HCT116 (cell line): ENCODE measurements around the gene SIGLEC14. TPM values are rescaled to one million over a fixed set of nuclear protein-coding genes. Genes with fewer than 3 reads are reported as not detected.

Experiments
- ATAC-seq: fragments of 200-7000 bp; cut with Tn5 transposase; 2 replicates; pipeline ENCODE4 v1.9.1; 2020; ENCODE audit warnings: mild to moderate bottlenecking, moderate library complexity
- BruUV-seq: library from RNA; stranded (reverse); fragments of 400-500 nt; replicated peaks from 2 replicates; lab custom pipeline; 2021; lab: Mats Ljungman, UMichigan
- CTCF ChIA-PET: fragments of 300-600 bp; sonication (Branson Sonifier 250); formaldehyde crosslinking; loops from one replicate; lab custom pipeline; 2021; ENCODE audit warnings: antibody characterized with exemption; lab: Charles Lee
- POLR2A ChIA-PET: fragments of 300-600, 350-600 bp; sonication (Branson Sonifier 250); formaldehyde crosslinking; loops from one replicate; lab custom pipeline; 2021; ENCODE audit warnings: antibody characterized with exemption; lab: Charles Lee
- RAD21 ChIA-PET, 2 experiments: fragments of 300-600 bp; sonication (Branson Sonifier 250); formaldehyde crosslinking; loops; one replicate each; lab custom pipeline; 2023; ENCODE audit warnings: low total read pairs in 2 of 2; ENCODE audit not compliant: uncharacterized antibody in 2 of 2, unreplicated experiment in 2 of 2, low non-redundant PET in 1 of 2; lab: Charles Lee
- DNase-seq: peaks from one replicate; pipeline ENCODE4 v3.0.0-alpha.2; 2010; ENCODE audit warnings: low read depth, low spot score
- H2AFZ ChIP-seq: fragments of 200-600 bp; shearing (Covaris generic), sonication (generic); 2 replicates; pipeline ENCODE4 v1.6.1; 2017; ENCODE audit warnings: low read depth, mixed run types, mixed read lengths, antibody characterized with exemption, low read length; ENCODE audit not compliant: poor library complexity, severe bottlenecking
- H3K27ac ChIP-seq: 2 replicates; pipeline ENCODE4 v1.5.1; 2012; ENCODE audit warnings: low read depth, low read length
- H3K27me3 ChIP-seq: fragments of 200-600 bp; sonication (generic); 2 replicates; pipeline ENCODE4 v1.6.1; 2016; ENCODE audit warnings: mixed run types, low read length, mixed read lengths; ENCODE audit not compliant: insufficient read depth
- H3K36me3 ChIP-seq, 2 experiments: fragments of 200-500 bp in 1 of 2; fragments of 200-600 bp in 1 of 2; sonication (Bioruptor generic) in 1 of 2; sonication (generic) in 1 of 2; 2 replicates each; pipeline versions ENCODE4 v1.5.1 to v1.6.1; 2014 to 2016; ENCODE audit warnings: low read length in 2 of 2, inconsistent platforms in 1 of 2, mixed read lengths in 1 of 2, mixed run types in 1 of 2; ENCODE audit not compliant: insufficient read depth in 2 of 2, control insufficient read depth in 1 of 2
- H3K4me1 ChIP-seq, 2 experiments: fragments of 200-600 bp in 1 of 2; sonication (generic) in 1 of 2; 2 replicates each; pipeline versions ENCODE4 v1.5.1 to v1.6.1; 2012 to 2017; ENCODE audit warnings: low read length in 2 of 2, inconsistent platforms in 1 of 2, mild to moderate bottlenecking in 1 of 2, mixed read lengths in 1 of 2, mixed run types in 1 of 2, moderate library complexity in 1 of 2; ENCODE audit not compliant: insufficient read depth in 2 of 2, control insufficient read depth in 1 of 2
- H3K4me2 ChIP-seq: fragments of 200-600 bp; sonication (generic); 2 replicates; pipeline ENCODE4 v1.6.1; 2017; ENCODE audit warnings: mixed run types, low read length, mixed read lengths
- H3K4me3 ChIP-seq, 2 experiments: fragments of 200-600 bp in 1 of 2; sonication (generic) in 1 of 2; replicated peaks in 1 of 2; 2 replicates each; pipeline ENCODE4 v1.5.1; 2011 to 2016; ENCODE audit warnings: low read length in 2 of 2, control low read depth in 1 of 2, low read depth in 1 of 2, mild to moderate bottlenecking in 1 of 2, mixed read lengths in 1 of 2, mixed run types in 1 of 2
- H3K79me2 ChIP-seq: fragments of 200-600 bp; sonication (generic); 2 replicates; pipeline ENCODE4 v1.6.1; 2017; ENCODE audit warnings: mild to moderate bottlenecking, mixed run types, low read length, moderate library complexity, mixed read lengths; ENCODE audit not compliant: insufficient read depth
- H3K9ac ChIP-seq: fragments of 200-600 bp; sonication (generic); 2 replicates; pipeline ENCODE4 v1.6.1; 2016; ENCODE audit warnings: low read length, mixed read lengths
- H3K9me2 ChIP-seq: fragments of 200-600 bp; sonication (generic), shearing (Covaris generic); 2 replicates; pipeline ENCODE4 v1.6.1; 2017; ENCODE audit warnings: mixed run types, mild to moderate bottlenecking, moderate library complexity; ENCODE audit not compliant: insufficient read depth
- H3K9me3 ChIP-seq, 2 experiments: fragments of 200-500 bp in 1 of 2; fragments of 200-600 bp in 1 of 2; sonication (Bioruptor generic) in 1 of 2; sonication (generic) in 1 of 2; 2 replicates each; pipeline ENCODE4 v1.6.1; 2014 to 2017; ENCODE audit warnings: low read length in 2 of 2, mixed read lengths in 2 of 2, inconsistent platforms in 1 of 2, low read depth in 1 of 2, mild to moderate bottlenecking in 1 of 2, mixed run types in 1 of 2, moderate library complexity in 1 of 2; ENCODE audit not compliant: control insufficient read depth in 1 of 2, insufficient read depth in 1 of 2
- H4K20me1 ChIP-seq: fragments of 200-600 bp; sonication (generic), shearing (Covaris generic); 2 replicates; pipeline ENCODE4 v1.6.1; 2017; ENCODE audit warnings: mixed run types, mild to moderate bottlenecking, moderate library complexity; ENCODE audit not compliant: insufficient read depth
- CBX3 ChIP-seq: IDR thresholded peaks from 2 replicates; pipeline ENCODE4 v1.6.1; 2012; ENCODE audit warnings: low read depth
- ELF1 ChIP-seq: IDR thresholded peaks from 2 replicates; pipeline ENCODE4 v1.6.1; 2012; ENCODE audit warnings: low read depth, borderline replicate concordance
- EZH2phosphoT487 ChIP-seq: fragments of 200-600 bp; IDR thresholded peaks from 2 replicates; pipeline ENCODE4 v1.6.1; 2018; ENCODE audit warnings: antibody characterized with exemption, borderline replicate concordance
- FOSL1 ChIP-seq: IDR thresholded peaks from 2 replicates; pipeline ENCODE4 v1.6.1; 2012; ENCODE audit warnings: low read depth
- MAX ChIP-seq: IDR thresholded peaks from 2 replicates; pipeline ENCODE4 v1.6.1; 2012
- POLR2A ChIP-seq: IDR thresholded peaks from 2 replicates; pipeline ENCODE4 v1.7.0; 2011; ENCODE audit warnings: borderline replicate concordance; ENCODE audit not compliant: insufficient read depth, insufficient read length; ENCODE audit errors: extremely low read depth
- POLR2AphosphoS5 ChIP-seq: IDR thresholded peaks from 2 replicates; pipeline ENCODE4 v1.6.1; 2011; ENCODE audit warnings: mild to moderate bottlenecking, low read depth, low read length, moderate library complexity
- SP1 ChIP-seq: IDR thresholded peaks from 2 replicates; pipeline ENCODE4 v1.6.1; 2012; ENCODE audit warnings: low read depth
- SRF ChIP-seq: IDR thresholded peaks from 2 replicates; pipeline ENCODE4 v1.6.1; 2012; ENCODE audit warnings: low read depth
- TCF7L2 ChIP-seq: IDR thresholded peaks from 2 replicates; pipeline ENCODE4 v1.7.0; 2011; ENCODE audit warnings: borderline replicate concordance, inconsistent platforms; ENCODE audit not compliant: insufficient read depth, insufficient read length; ENCODE audit errors: extremely low read depth
- ZBTB33 ChIP-seq: IDR thresholded peaks from 2 replicates; pipeline ENCODE4 v1.6.1; 2011; ENCODE audit warnings: mild to moderate bottlenecking, low read length, moderate library complexity; ENCODE audit not compliant: insufficient replicate concordance; ENCODE audit errors: extremely low read depth
- ZFX ChIP-seq: fragments of 450-650 bp; IDR thresholded peaks from 2 replicates; pipeline ENCODE4 v1.6.1; 2017
- intact Hi-C: fragments of 100-400 bp; cut with micrococcal nuclease; formaldehyde crosslinking; loops from 2 replicates; pipeline ENCODE4 v1.10.0; 2022
- total RNA-seq: library from RNA; stranded (reverse); gene quantifications from one replicate; pipeline ENCODE4 v1.2.1, GENCODE V29; 2021; ENCODE audit not compliant: unreplicated experiment
- TF ChIP-seq, protein P1 (sequence below): IDR thresholded peaks from 2 replicates; pipeline ENCODE4 v1.6.1; 2012

The SIGLEC14 gene
- total RNA-seq, 1 experiment from 2014 or later: not detected

DNA sequence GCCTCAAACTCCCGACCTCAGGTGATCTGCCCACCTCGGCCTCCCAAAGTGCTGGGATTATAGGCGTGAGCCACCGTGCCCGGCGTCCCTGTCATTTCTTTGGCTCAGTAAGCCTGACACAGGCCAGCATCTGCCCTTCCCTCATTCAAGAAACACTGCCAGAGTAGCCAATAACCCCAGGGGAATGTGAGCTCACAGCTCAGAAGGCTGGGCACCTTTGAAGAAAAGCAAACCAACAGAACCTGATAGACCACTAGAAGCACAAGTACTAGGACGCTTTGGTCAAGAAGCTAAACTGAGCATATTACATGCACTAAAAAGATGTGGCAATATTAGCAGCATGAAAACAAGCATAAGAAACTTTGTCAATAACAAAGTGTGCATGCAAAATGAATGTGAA lies 30.6 kb downstream of the SIGLEC14 start (continued):
- TF ChIP-seq EZH2phosphoT487 (no peak), ZFX (no peak), MAX (no peak), ZBTB33 (no peak), POLR2AphosphoS5 (no peak), POLR2A (no peak), TCF7L2 (no peak), SRF (no peak)

- Histone ChIP-seq H3K9me3 (no peaks in the 10 kb centered on the region), H3K4me1 (no peaks in the 10 kb centered on the region), H3K36me3 (no peaks in the 10 kb centered on the region), H3K9ac (no peak overlapping the region), H3K27ac (no peak overlapping the region), H2AFZ (no peak overlapping the region), H3K79me2 (no peaks in the 10 kb centered on the region), H3K27me3 (peaks cover 56% of the 10 kb centered on the region), H4K20me1 (no peaks in the 10 kb centered on the region), H3K4me3 (no peak overlapping the region), H3K4me2 (no peak overlapping the region), H3K9me2 (no peaks in the 10 kb centered on the region)
- ATAC-seq: no peak
- CTCF ChIA-PET: no interaction called here
- RAD21 ChIA-PET: no interaction called here
- no peak for TF ChIP-seq SP1
- TF ChIP-seq SRF: no peak
- no peak for TF ChIP-seq CBX3
- no peak for TF ChIP-seq ZBTB33
- TF ChIP-seq TCF7L2: no peak
- no peak for TF ChIP-seq POLR2AphosphoS5
- TF ChIP-seq, protein P1, sequence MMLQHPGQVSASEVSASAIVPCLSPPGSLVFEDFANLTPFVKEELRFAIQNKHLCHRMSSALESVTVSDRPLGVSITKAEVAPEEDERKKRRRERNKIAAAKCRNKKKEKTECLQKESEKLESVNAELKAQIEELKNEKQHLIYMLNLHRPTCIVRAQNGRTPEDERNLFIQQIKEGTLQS: no peak
- TF ChIP-seq FOSL1: no peak
- no peak for TF ChIP-seq ELF1
- BruUV-seq: no TSS peak
- POLR2A ChIA-PET: no interaction called here
- DNase-seq: no peak
- intact Hi-C loops: no loop called here
Measured at GRCh38 chr19:51614789-51615188, 31.8 kb downstream of the SIGLEC14 start.
